Fibroblast of skin of scalp (primary cell): ENCODE measurements around the gene FASTKD3.

ENCODE experiments used
- DNase-seq: peaks from one replicate; pipeline ENCODE4 v3.0.0-alpha.2; 2013

The FASTKD3 gene

DNA sequence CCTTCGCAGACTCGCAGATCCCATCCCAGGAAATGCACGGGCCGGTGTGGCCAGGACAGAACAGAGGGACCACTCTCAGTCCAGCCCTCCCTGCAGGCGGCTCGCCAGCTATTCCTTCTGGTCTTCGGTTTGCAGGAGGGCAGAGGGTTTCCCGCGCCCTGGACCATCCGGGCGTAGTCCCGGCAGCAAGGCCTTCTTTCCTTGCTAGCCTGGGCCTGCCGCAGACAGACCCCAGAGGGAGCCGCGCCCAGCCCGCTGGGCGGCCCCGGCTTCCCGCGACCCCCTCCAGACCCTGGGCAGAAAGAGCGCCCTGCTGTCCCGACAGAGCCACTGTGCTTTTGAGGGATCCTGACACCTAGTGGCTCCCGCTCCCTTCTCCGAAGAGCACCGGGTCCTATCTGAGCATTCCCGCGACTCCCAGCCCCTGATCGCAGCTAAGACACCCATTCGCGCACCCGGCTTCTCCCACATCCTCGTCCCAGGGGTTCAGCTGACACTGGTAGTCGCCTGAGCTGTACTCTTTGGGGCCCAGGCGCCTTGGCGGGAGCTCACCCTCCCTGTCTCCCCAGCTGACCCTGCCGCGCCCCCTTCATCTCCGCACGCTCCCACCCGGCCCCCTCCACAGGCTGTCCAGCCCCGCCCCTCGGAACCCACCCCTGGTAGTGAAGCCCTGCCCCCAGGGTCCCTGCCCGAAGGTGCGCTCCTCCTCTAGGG lies 19.0 kb downstream of the FASTKD3 start:
- no peak for DNase-seq

DNA sequence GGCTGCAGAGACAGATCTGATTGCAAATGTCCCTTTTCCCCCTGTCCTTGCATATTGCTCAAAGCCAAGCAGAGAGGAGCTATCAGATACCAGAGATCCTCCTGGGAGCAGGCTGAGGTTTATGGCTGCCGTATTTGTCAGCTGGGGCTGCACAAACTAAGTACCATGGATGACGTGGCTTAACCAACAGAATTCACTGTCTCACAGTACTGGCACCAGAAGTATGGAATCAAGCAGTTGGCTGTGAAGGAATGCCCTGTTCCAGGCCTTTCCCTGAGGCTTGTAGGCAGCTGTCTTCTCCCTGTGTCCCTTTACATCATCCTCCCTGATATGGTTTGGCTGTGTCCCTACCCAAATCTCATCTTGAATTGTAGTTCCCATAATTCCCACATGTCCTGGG lies 20.5 kb downstream of the FASTKD3 start:
- peak; percentile 43 for DNase-seq

DNA sequence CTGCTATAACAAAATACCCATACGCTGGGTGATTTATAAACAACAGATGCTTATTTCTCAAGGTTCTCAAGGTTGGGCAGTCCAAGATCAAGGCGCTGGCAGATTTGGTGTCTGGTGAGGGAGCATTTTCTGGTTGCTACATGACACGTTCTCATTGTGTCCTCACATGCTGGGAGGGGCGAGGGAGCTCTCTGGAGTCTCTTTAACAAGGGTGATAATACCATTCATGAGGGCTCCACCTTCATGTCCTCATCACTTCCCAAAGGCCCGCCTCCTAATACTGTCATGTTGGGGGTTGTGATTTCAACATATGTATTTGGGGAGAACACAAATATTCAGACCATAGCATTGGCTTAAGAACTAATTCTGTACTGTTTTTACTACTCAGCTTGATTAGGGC lies 22.5 kb downstream of the FASTKD3 start:
- DNase-seq: no peak

DNA sequence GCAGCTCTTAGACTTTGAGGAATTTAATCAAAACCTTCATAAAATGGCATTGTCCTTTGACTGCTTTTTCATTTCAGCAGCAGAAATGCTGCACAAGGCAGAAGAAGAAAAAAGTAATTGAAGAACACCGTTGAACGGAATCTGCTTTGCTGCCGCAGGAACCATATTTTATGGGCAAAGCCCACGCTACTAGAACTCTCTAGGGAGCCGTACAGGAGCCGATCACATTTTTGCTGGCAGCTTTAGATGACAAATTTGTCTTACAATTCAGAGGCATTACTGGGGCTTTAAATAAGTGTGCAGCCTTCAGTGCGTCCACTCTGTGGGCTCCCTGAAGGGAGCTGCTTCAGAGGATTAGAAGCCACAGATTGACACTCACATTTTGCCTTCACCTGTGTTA lies 23.3 kb downstream of the FASTKD3 start:
- no peak for DNase-seq

DNA sequence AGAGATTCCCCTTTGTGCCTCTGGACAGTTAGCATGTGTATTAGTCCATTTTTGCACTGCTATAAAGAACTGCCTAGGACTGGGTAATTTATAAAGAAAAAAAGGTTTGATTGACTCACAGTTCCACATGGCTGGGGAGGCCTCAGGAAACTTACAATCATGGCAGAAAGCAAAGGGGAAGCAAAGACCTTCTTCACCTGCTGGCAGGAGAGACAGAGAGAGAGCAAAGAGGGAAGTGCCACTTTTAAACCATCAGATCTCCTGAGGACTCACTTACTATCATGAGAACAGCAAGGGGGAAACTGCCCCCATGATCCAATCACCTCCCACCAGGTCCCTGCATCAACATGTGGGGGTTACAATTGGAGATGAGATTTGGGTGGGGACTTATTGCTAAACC lies 23.9 kb downstream of the FASTKD3 start:
- no peak for DNase-seq

DNA sequence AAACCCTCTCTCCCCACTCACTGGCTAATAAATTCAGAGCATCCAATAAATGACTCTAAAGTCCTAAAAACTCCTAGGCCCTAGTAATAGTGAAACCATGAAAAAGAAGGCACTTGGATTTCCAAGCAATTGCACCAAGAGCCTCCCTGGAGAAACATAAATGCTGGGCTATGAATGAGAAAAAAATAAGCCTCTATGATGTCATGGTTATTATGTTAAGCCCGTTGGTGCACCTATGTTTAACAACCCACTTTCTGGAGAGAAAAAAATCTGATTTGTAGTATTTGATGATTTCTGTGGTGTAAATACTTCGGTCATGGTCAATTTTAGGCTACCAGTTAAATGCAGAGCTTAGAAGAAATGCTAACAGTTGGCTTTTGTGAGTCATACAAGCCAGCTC lies 26.3 kb downstream of the FASTKD3 start:
- no peak for DNase-seq

DNA sequence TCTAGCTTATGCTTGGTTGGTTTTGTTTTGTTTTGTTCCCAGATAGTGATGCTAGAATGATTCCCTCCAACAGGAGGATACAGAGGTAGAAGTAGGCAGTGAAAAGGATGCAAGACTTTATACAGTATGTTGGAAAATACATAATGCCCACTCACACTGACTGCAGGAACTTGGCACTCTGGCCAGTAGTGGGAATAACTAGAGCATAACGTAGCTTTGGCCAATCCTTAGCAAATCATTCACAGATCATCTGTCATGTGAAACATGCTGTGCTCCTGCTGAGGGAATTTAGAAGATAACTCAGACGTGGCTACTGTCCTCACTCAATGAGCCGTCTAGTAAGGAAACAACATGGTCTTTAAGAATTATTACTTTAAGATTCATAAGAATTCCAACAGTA lies 31.4 kb downstream of the FASTKD3 start:
- no peak for DNase-seq

DNA sequence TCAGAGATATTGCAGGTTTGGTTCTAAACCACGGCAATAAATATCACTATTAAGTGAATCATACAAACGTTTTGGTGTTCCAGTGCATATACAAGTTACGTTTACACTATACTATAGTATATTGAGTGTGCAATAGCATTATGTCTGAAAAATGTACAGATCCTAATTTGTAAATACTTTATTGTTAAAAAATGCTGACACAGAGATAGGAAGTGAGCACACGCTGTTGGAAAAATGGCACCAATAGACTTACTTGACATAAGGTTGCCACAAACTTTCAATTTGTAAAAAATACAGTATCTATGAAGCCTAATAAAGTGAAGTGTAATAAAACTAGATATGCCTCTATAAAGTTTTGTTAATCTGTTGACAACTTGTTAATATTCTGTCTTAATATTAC lies 33.8 kb downstream of the FASTKD3 start:
- DNase-seq: no peak

DNA sequence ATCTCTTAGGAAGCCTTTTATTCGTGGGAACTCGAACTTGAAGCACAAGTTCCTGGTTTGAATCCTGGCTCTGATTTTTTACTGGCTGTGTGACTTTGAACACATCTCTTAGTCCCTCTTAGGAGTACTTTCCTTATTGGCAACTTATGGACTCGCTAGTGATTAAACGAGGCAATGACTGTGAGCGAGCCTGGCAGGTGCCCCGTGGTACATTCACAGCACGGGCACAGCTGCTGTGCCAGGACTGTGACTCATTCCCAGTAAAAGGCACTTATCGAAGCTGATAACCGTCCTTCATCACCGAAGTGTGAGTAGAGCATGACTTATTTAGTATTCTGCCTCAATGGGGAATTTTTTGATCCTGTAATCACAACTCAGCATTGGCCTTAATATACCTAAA lies 40.6 kb downstream of the FASTKD3 start:
- DNase-seq: no peak

DNA sequence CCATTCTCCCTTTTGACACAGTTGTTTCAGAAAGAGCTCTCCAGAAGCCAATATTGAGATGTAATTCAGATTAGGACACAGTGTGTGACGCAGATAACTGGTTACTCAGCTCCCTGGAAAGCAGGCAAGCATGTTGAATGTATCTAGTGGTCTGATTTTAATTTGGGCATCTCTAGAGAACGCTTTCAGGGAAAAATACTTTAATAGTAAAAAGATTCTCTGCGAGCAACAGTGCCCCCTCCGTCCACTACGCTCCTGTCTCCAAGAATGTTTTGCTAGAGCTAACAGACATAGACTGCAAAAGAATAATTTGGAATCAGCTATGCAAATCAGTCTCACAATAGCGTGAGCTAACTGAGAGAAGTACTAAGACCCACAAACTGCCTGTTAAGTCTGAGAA lies 41.2 kb downstream of the FASTKD3 start:
- peak; percentile 13 for DNase-seq

DNA sequence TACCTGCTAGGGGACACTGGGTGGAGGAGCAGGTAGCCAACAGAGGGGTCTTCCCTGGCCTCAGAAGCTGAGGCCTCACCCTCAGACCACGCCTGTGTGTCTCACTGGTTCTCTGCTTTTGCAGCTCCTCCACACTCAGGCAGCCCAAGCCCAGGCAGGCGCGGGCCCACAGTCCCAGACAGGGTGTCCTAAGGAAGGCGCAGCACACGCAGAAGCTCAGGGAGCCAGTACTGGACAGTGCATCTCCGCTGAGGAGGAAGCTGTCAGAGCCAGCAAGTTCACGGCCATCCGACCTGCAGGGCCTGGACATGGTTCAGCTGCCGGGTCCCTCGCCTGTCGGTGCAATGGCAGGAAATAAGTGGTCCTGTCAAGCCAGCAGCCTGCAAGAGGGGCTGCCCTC lies 43.2 kb downstream of the FASTKD3 start:
- no peak for DNase-seq

DNA sequence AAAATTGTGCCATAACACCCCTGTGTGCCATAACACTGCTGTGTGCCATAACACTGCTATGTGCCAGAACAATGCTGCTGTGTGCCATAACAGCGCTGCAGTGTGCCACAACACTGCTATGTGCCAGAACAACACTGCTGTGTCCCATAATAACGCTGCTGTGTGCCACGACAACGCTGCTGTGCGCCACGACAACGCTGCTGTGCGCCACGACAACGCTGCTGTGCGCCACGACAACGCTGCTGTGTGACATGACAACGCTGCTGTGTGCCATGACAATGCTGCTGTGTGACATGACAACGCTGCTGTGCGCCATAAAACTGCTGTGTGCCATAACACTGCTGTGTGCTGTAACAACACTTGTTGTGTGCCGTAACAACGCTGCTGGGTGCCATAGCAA lies 43.8 kb downstream of the FASTKD3 start:
- no peak for DNase-seq

DNA sequence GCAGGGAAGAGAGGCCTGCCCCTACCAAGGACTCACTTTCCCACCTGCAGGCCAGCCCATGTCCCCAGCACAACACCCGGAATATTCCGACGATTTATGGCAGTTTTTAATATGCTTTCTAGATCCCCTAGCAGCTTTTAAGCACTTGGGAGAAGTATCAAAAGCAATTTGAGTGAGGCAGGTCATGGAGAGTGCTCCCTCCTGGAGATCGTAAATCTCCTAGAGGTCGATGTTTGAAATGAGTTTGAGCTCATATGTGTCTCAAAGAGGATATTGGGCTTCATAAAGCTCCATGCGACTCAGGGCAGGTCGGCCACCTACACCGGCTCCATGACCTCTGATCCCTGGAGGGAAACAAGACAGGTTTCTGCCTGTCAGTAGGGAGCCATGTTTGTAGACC lies 45.2 kb downstream of the FASTKD3 start:
- no peak for DNase-seq

DNA sequence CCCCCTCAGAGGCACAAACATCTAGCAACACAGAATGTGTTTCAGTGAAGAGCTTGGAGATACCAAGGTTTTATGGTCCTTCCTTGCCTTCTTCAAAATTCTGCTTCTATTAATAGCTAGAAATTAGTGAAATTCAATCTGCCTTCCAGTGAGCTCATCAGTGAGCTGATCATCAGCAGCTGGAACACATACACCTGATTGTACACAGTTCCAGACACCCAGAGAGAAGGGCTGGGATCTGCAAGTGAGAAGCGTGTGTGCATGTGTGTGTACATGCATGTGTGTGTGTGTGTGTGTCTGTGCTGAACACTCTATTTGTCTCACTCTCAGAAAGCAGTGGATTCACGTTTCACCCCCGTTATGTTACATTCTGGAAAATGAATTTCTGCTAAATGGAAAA lies 46.4 kb downstream of the FASTKD3 start:
- DNase-seq: no peak

DNA sequence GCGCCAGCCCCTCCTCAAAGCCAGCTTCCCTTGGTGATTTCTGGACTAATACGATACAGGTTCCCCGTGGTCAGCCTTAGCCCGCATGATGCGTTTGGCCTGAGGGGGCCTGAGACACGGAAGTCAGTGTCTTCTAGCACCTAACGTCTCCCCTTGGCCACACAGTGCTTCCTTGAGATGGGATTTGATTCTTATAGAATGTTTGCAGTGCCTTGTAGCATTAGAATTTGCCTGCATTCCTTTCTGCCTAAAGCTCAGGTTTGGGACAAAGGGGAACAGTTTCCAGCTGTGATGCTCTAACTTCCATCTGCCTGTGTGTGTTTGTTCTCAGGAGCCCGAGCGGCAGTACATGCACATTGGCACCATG lies 52.3 kb downstream of the FASTKD3 start:
- DNase-seq: no peak

DNA sequence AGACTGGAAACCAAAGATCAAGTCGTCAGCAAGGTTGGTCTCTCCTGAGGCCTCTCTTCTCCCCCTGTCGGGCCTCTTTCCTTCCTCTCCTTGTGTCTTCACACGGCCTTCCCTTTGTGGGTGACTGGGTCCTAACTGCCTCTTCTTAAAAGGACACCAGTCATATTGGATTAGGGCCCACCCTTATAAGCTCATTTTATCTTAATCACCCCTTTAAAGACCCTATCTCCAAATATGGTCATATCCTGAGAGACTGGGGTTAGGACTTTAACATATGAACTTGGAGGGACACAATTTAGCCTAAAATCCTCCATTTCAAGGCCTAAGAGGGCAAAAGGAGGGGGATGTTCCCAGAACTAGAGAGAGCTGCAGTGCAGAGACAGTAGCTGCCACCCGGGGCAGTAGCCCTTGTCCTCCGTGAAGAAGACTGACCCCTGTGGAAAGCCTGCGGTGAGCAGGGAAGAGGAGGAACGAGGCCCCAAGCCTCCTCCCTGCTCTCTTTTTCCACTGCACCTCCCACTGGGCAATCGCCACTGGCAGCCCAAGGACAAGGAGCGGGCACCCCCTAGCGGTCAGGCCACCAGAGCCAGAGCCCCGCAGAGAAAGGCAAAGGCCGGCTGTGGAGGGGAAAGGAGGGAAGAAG lies 52.8 kb downstream of the FASTKD3 start:
- DNase-seq: peak; percentile 68

DNA sequence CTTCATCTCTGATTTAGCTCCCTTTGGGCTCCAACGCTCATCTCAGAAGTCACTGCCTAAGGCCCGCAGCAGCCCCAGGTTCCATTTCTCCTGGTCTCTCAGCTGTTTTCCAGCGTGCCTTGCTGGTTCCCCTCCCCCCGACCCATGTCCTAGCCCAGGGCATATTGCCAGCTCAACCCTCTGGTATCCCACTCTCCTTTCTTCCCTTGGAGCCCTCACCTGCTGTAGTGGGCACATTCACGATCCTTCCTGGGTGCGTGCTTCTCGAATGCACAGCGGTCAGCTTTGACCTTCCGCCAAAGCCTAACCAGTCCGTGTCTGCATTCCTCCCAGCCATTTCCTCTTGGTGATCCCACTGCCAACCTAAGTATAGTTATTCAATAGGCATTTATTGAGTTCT lies 54.0 kb downstream of the FASTKD3 start:
- DNase-seq: no peak

DNA sequence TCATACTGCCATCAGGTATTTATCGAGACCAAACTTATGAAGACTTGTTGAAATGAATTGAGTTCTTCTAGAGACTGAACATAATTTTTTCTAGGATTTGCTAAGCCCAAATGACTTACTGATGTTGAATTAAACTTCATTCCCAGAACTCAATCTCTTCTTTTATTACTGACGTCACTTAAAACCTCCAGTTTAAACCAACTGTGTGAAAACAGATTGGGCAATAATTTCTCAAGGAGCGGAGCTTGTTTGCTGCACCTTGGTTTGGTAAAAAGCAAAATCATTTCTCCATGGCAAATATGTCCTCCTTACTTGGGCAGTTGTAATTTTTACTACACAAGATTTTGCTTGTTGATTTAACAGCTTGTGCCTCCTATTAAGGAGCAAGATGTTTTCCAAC lies 55.3 kb downstream of the FASTKD3 start:
- DNase-seq: no peak

DNA sequence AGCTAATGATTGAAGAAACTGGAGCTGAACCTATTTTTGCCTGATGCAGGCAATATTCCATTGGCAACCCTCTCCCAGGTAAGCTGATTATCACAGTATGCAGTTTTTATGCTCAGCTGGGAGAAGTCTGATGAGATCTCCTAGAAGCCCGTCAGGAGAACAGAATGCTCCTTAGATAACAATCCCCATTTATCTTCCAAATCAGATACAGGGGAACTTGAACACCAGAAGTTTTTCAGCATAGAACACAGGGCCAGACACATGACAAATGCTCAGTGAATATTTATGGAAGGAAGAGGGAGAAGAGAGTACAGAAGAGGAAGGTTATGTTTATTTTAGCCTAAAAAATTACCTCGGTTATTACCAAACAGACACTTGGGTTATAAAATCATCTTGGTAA lies 55.8 kb downstream of the FASTKD3 start:
- DNase-seq: no peak

DNA sequence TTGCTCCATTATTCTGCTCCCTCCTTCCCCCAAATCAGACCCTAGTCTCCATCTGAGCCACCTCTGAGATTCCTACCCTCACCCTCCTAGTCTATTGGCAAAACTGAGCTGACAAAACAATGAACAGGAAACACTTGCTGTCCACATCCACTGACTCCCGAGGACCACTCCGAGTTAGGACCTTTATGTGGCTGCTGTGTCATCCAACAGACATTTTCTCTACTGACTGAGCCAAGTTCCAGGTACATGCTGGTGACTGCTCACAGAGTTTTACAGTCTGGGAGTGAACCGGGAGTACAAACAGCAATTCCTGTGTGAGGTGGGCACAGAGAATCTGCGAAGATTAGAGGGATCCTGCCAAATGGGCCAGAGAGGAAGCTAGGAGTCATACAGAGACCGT lies 57.1 kb downstream of the FASTKD3 start:
- DNase-seq: no peak
